GM19193 (cell line): ENCODE data around the gene CCDC3.

ENCODE experiments used
- POLR2A ChIP-seq: IDR thresholded peaks from 4 replicates; pipeline ENCODE4 v1.6.1; 2011; ENCODE audit not compliant: insufficient read depth, insufficient read length; ENCODE audit errors: extremely low read depth

Gene CCDC3

GRCh38 chr10:12898271-12898670 lies 103.2 kb downstream of the CCDC3 start:
- TF ChIP-seq POLR2A = no peak

GRCh38 chr10:12897278-12897677 lies 104.2 kb downstream of the CCDC3 start:
- no peak for TF ChIP-seq POLR2A

- no peak for TF ChIP-seq POLR2A
Observed at GRCh38 chr10:12896251-12896650, 105.3 kb downstream of the CCDC3 start.

GRCh38 chr10:12892924-12893323 lies 108.6 kb downstream of the CCDC3 start:
- no peak for TF ChIP-seq POLR2A

GRCh38 chr10:12890958-12891357 lies 110.6 kb downstream of the CCDC3 start:
- no peak for TF ChIP-seq POLR2A

- no peak for TF ChIP-seq POLR2A
Observed at GRCh38 chr10:12888470-12888869, 113.0 kb downstream of the CCDC3 start.

GRCh38 chr10:12887780-12888179 lies 113.7 kb downstream of the CCDC3 start:
- TF ChIP-seq POLR2A = no peak

GRCh38 chr10:12884851-12885250 lies 116.7 kb downstream of the CCDC3 start:
- no peak for TF ChIP-seq POLR2A

- no peak for TF ChIP-seq POLR2A
Observed at GRCh38 chr10:12880423-12880822, 121.1 kb downstream of the CCDC3 start.

GRCh38 chr10:12877150-12877549 lies 124.4 kb downstream of the CCDC3 start:
- TF ChIP-seq POLR2A = no peak

GRCh38 chr10:12876266-12876665 lies 125.2 kb downstream of the CCDC3 start:
- TF ChIP-seq POLR2A = no peak

- no peak for TF ChIP-seq POLR2A
Observed at GRCh38 chr10:12875100-12875499, 126.4 kb downstream of the CCDC3 start.

GRCh38 chr10:12874501-12874900 lies 127.0 kb downstream of the CCDC3 start:
- TF ChIP-seq POLR2A = no peak

- no peak for TF ChIP-seq POLR2A
Observed at GRCh38 chr10:12873172-12873571, 128.3 kb downstream of the CCDC3 start.

GRCh38 chr10:12872577-12872976 lies 128.9 kb downstream of the CCDC3 start:
- no peak for TF ChIP-seq POLR2A

GRCh38 chr10:12869427-12869826 lies 132.1 kb downstream of the CCDC3 start:
- TF ChIP-seq POLR2A = no peak

- no peak for TF ChIP-seq POLR2A
Observed at GRCh38 chr10:12868229-12868628, 133.3 kb downstream of the CCDC3 start.
